HepG2 (cell line): Measurements from ENCODE around the gene MRPS5. TPM values are rescaled to one million over a fixed set of nuclear protein-coding genes. Genes with fewer than 3 reads are reported as not detected.

Source experiments
- ARID5B ChIP-seq: IDR thresholded peaks from 2 replicates; pipeline ENCODE4 v1.4.0; 2020; ENCODE audit warnings: mild to moderate bottlenecking, missing genetic modification reagents
- BCL3 ChIP-seq: sonication (generic); formaldehyde crosslinking; IDR thresholded peaks from 2 replicates; pipeline ENCODE4 v1.5.1; 2020; ENCODE audit warnings: mild to moderate bottlenecking, missing genetic modification reagents, moderate library complexity
- CSRNP1 ChIP-seq: sonication (generic); formaldehyde crosslinking; IDR thresholded peaks from 2 replicates; pipeline ENCODE4 v1.8.1; 2023; ENCODE audit warnings: mild to moderate bottlenecking, missing genetic modification reagents
- FOXO1 ChIP-seq: sonication (generic); formaldehyde crosslinking; IDR thresholded peaks from 2 replicates; pipeline ENCODE4 v1.4.0; 2020; ENCODE audit warnings: missing genetic modification reagents
- LBX2 ChIP-seq: sonication (generic); formaldehyde crosslinking; IDR thresholded peaks from 2 replicates; pipeline ENCODE4 v1.5.0; 2020; ENCODE audit warnings: missing genetic modification reagents, mild to moderate bottlenecking, borderline replicate concordance
- MEF2D ChIP-seq: sonication (generic); formaldehyde crosslinking; IDR thresholded peaks from 2 replicates; pipeline ENCODE4 v1.5.1; 2020; ENCODE audit warnings: mild to moderate bottlenecking, missing genetic modification reagents
- NCOA1 ChIP-seq: sonication (generic); formaldehyde crosslinking; IDR thresholded peaks from 2 replicates; pipeline ENCODE4 v1.9.0; 2021; ENCODE audit warnings: missing genetic modification reagents
- NCOA2 ChIP-seq: sonication (generic); formaldehyde crosslinking; IDR thresholded peaks from 2 replicates; pipeline ENCODE4 v1.8.0; 2022; ENCODE audit warnings: inconsistent platforms
- RARG ChIP-seq: sonication (generic); formaldehyde crosslinking; IDR thresholded peaks from 2 replicates; pipeline ENCODE4 v1.4.0; 2020; ENCODE audit warnings: low read depth, mild to moderate bottlenecking, missing genetic modification reagents
- SIN3A ChIP-seq: IDR thresholded peaks from 2 replicates; pipeline ENCODE4 v1.6.1; 2011; ENCODE audit warnings: low read depth, mild to moderate bottlenecking, control low read depth, low read length, borderline replicate concordance
- SIN3B ChIP-seq: fragments of 150-350 bp; IDR thresholded peaks from 2 replicates; pipeline ENCODE4 v1.6.1; 2014; ENCODE audit warnings: low read length
- SMAD9 ChIP-seq: sonication (generic); formaldehyde crosslinking; IDR thresholded peaks from 2 replicates; pipeline ENCODE4 v1.5.1; 2020; ENCODE audit warnings: mild to moderate bottlenecking, missing genetic modification reagents
- SUZ12 ChIP-seq: fragments of 150-350 bp; IDR thresholded peaks from 2 replicates; pipeline ENCODE4 v1.6.1; 2014; ENCODE audit warnings: low read depth, low read length
- ZKSCAN8 ChIP-seq: IDR thresholded peaks from 2 replicates; pipeline ENCODE4 v1.6.1; 2016; ENCODE audit warnings: borderline replicate concordance, missing genetic modification reagents, missing compliant biosample characterization
- ZNF160 ChIP-seq: sonication (generic); formaldehyde crosslinking; IDR thresholded peaks from 2 replicates; pipeline ENCODE4 v1.8.0; 2022; ENCODE audit warnings: mild to moderate bottlenecking, inconsistent platforms, missing genetic modification reagents
- ZNF235 ChIP-seq: sonication (generic); formaldehyde crosslinking; IDR thresholded peaks from 2 replicates; pipeline ENCODE4 v1.8.1; 2023; ENCODE audit warnings: mild to moderate bottlenecking, missing genetic modification reagents, borderline replicate concordance
- ZNF274 ChIP-seq: sonication (generic); formaldehyde crosslinking; IDR thresholded peaks from 2 replicates; pipeline ENCODE4 v1.5.1; 2020; ENCODE audit warnings: mild to moderate bottlenecking, missing genetic modification reagents
- polyA plus RNA-seq, 8 experiments: library from polyadenylated mRNA; depleted of rRNA in 3 of 8; stranded (reverse) in 7 of 8; unstranded in 1 of 8; fragments of >200 nt; fragmentation: Illumina TruSeq in 4 of 8; extraction: Trizol in 4 of 8; gene quantifications; 2 replicates each; pipeline versions ENCODE4 v1.2.1 to v1.2.3, GENCODE V29; 2011 to 2016; ENCODE audit warnings: low read depth in 4 of 8, missing spikeins in 1 of 8, mixed read lengths in 1 of 8; ENCODE audit not compliant: insufficient read depth in 1 of 8
- total RNA-seq, 5 experiments: library from RNA; depleted of rRNA; stranded (reverse); fragments of >200 nt; fragmentation: Illumina TruSeq; extraction: Trizol; gene quantifications; 2 replicates each; pipeline ENCODE4 v1.2.3, GENCODE V29; 2016; ENCODE audit warnings: low read depth in 1 of 5
- TF ChIP-seq, protein P1 (sequence below): sonication (generic); formaldehyde crosslinking; IDR thresholded peaks from 2 replicates; pipeline ENCODE4 v1.5.0; 2020; ENCODE audit warnings: mild to moderate bottlenecking, missing genetic modification reagents, borderline replicate concordance
- TF ChIP-seq, protein P2 (sequence below): sonication (generic); formaldehyde crosslinking; conservative IDR thresholded peaks from 2 replicates; pipeline ENCODE4 v1.4.0; 2020; ENCODE audit warnings: missing genetic modification reagents
- TF ChIP-seq, protein P3 (sequence below): sonication (generic); formaldehyde crosslinking; IDR thresholded peaks from 2 replicates; pipeline ENCODE4 v1.4.0; 2020; ENCODE audit warnings: missing genetic modification reagents; ENCODE audit errors: not compliant biosample characterization

MRPS5 gene
- total and polyA plus RNA-seq, 2 of the 13 experiments (the other 11 are each of a cell fraction or from before 2014, with no cell fraction given) = 98.8 to 134 TPM

GRCh38 chr2:95115418-95115817 is 6.2 kb downstream of the MRPS5 start (continued):
- no peak for TF ChIP-seq ZNF274 (CRISPR knock-in tag)
- TF ChIP-seq, protein P1, sequence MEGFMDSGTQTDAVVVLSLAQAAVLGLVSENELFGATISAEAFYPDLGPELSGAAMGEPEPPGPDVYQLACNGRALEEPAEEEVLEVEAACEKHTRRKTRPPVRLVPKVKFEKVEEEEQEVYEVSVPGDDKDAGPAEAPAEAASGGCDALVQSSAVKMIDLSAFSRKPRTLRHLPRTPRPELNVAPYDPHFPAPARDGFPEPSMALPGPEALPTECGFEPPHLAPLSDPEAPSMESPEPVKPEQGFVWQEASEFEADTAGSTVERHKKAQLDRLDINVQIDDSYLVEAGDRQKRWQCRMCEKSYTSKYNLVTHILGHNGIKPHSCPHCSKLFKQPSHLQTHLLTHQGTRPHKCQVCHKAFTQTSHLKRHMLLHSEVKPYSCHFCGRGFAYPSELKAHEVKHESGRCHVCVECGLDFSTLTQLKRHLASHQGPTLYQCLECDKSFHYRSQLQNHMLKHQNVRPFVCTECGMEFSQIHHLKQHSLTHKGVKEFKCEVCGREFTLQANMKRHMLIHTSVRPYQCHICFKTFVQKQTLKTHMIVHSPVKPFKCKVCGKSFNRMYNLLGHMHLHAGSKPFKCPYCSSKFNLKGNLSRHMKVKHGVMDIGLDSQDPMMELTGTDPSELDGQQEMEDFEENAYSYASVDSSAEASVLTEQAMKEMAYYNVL (CRISPR knock-in tag) = no peak
- peak; percentile 28; the same call in 1 of the 2 replicates for TF ChIP-seq ZKSCAN8
- TF ChIP-seq, protein P2, sequence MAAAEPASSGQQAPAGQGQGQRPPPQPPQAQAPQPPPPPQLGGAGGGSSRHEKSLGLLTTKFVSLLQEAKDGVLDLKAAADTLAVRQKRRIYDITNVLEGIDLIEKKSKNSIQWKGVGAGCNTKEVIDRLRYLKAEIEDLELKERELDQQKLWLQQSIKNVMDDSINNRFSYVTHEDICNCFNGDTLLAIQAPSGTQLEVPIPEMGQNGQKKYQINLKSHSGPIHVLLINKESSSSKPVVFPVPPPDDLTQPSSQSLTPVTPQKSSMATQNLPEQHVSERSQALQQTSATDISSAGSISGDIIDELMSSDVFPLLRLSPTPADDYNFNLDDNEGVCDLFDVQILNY (CRISPR knock-in tag) = no peak
- TF ChIP-seq, protein P3, sequence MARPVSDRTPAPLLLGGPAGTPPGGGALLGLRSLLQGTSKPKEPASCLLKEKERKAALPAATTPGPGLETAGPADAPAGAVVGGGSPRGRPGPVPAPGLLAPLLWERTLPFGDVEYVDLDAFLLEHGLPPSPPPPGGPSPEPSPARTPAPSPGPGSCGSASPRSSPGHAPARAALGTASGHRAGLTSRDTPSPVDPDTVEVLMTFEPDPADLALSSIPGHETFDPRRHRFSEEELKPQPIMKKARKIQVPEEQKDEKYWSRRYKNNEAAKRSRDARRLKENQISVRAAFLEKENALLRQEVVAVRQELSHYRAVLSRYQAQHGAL (CRISPR knock-in tag) = no peak
- no peak for TF ChIP-seq SUZ12
- peak; percentile 48; the same call in 1 of the 2 replicates for TF ChIP-seq FOXO1
- no peak for TF ChIP-seq LBX2 (CRISPR knock-in tag)
- no peak for TF ChIP-seq CSRNP1
- no peak for TF ChIP-seq ZNF160
- TF ChIP-seq ZNF235 (CRISPR knock-in tag) = no peak
- no peak for TF ChIP-seq NCOA2 (CRISPR knock-in tag)
- no peak for TF ChIP-seq NCOA1 (CRISPR knock-in tag)
- TF ChIP-seq SMAD9 (CRISPR knock-in tag) = no peak
- TF ChIP-seq BCL3 (CRISPR knock-in tag) = no peak
- TF ChIP-seq SIN3A = no peak
- no peak for TF ChIP-seq RARG (CRISPR knock-in tag)
- peak; percentile 23; the same call in 1 of the 2 replicates for TF ChIP-seq ARID5B
- no peak for TF ChIP-seq SIN3B
- TF ChIP-seq MEF2D = no peak
